Activated effector memory CD4-positive, alpha-beta T cell treated with Interleukin-2 at 50 U/mL for 16 hours (primary cell): ENCODE measurements around the gene PLEKHH3.

Experiments used
- DNase-seq: peaks from one replicate; pipeline ENCODE4 v3.0.0-alpha.2; 2020

The PLEKHH3 gene

GRCh38 chr17:42676424-42677011 is at the start of gene PLEKHH3:
PLEKHH3 (minus strand) TSS chr17:42676994; CDS start chr17:42676563, 431 bp downstream.
- DNase-seq = no peak

- no peak for DNase-seq
Measured at GRCh38 chr17:42725143-42725542, 48.3 kb upstream of the PLEKHH3 start.

GRCh38 chr17:42723636-42724035 is 46.8 kb upstream of the PLEKHH3 start:
- no peak for DNase-seq

GRCh38 chr17:42720996-42721583 is 44.3 kb upstream of the PLEKHH3 start:
- no peak for DNase-seq

- no peak for DNase-seq
Measured at GRCh38 chr17:42709561-42709960, 32.8 kb upstream of the PLEKHH3 start.

- DNase-seq = no peak
Measured at GRCh38 chr17:42708588-42708987, 31.8 kb upstream of the PLEKHH3 start.

GRCh38 chr17:42706732-42707131 is 29.9 kb upstream of the PLEKHH3 start:
- DNase-seq = peak; percentile 54

GRCh38 chr17:42704837-42705494 is 28.2 kb upstream of the PLEKHH3 start:
- DNase-seq = no peak

GRCh38 chr17:42704490-42704836 is 27.7 kb upstream of the PLEKHH3 start:
- no peak for DNase-seq

- DNase-seq = no peak
Measured at GRCh38 chr17:42702446-42702845, 25.7 kb upstream of the PLEKHH3 start.

- no peak for DNase-seq
Measured at GRCh38 chr17:42700586-42701289, 23.9 kb upstream of the PLEKHH3 start.

- DNase-seq = no peak
Measured at GRCh38 chr17:42699415-42699740, 22.6 kb upstream of the PLEKHH3 start.

- DNase-seq = no peak
Measured at GRCh38 chr17:42698736-42699414, 22.1 kb upstream of the PLEKHH3 start.

GRCh38 chr17:42697108-42697811 is 20.5 kb upstream of the PLEKHH3 start:
- DNase-seq = no peak

GRCh38 chr17:42695500-42695899 is 18.7 kb upstream of the PLEKHH3 start:
- no peak for DNase-seq

GRCh38 chr17:42694524-42694923 is 17.7 kb upstream of the PLEKHH3 start:
- DNase-seq = no peak

- DNase-seq = no peak
Measured at GRCh38 chr17:42692489-42692888, 15.7 kb upstream of the PLEKHH3 start.

GRCh38 chr17:42691021-42691545 is 14.3 kb upstream of the PLEKHH3 start:
- DNase-seq = no peak

- DNase-seq = no peak
Measured at GRCh38 chr17:42690596-42690995, 13.8 kb upstream of the PLEKHH3 start.

GRCh38 chr17:42687707-42688320 is 11.0 kb upstream of the PLEKHH3 start:
- no peak for DNase-seq

GRCh38 chr17:42686520-42687128 is 9.8 kb upstream of the PLEKHH3 start:
- DNase-seq = no peak

- DNase-seq = no peak
Measured at GRCh38 chr17:42685831-42686230, 9.0 kb upstream of the PLEKHH3 start.
